Mesendoderm (in vitro differentiated cells): ENCODE measurements around the gene MYH10. TPM values are rescaled to one million over a fixed set of nuclear protein-coding genes. Genes with fewer than 3 reads are reported as not detected.
A peak's percentile ranks its signal among the peaks of the same experiment; 100 is the strongest.

Experiments used
- DNase-seq: peaks from one replicate; pipeline ENCODE4 v3.0.0; 2013
- H2AK5ac ChIP-seq: 2 replicates; pipeline ENCODE4 v1.6.1; 2013; ENCODE audit warnings: low read length, inconsistent platforms
- H2BK120ac ChIP-seq: 2 replicates; pipeline ENCODE4 v1.6.1; 2013; ENCODE audit warnings: low read depth, mild to moderate bottlenecking, low read length, moderate library complexity, mixed read lengths
- H2BK15ac ChIP-seq: replicated peaks from 2 replicates; pipeline ENCODE4 v1.6.1; 2013; ENCODE audit warnings: low read depth, mild to moderate bottlenecking, moderate library complexity
- H2BK5ac ChIP-seq: 2 replicates; pipeline ENCODE4 v1.6.1; 2013; ENCODE audit warnings: low read length, inconsistent platforms
- H3K18ac ChIP-seq: 2 replicates; pipeline ENCODE4 v1.6.1; 2013; ENCODE audit warnings: mild to moderate bottlenecking, low read length, mixed read lengths
- H3K23ac ChIP-seq: one replicate; pipeline ENCODE4 v1.6.1; 2013; ENCODE audit warnings: low read length
- H3K27ac ChIP-seq: 2 replicates; pipeline ENCODE4 v1.5.1; 2013; ENCODE audit warnings: low read depth, mild to moderate bottlenecking, inconsistent platforms, low read length, moderate library complexity
- H3K27me3 ChIP-seq: 2 replicates; pipeline ENCODE4 v1.6.1; 2013; ENCODE audit warnings: low read length, control low read depth, mild to moderate bottlenecking, inconsistent platforms; ENCODE audit not compliant: insufficient read depth, poor library complexity
- H3K36me3 ChIP-seq: 2 replicates; pipeline ENCODE4 v1.6.1; 2013; ENCODE audit warnings: low read length, inconsistent platforms; ENCODE audit not compliant: control insufficient read depth, insufficient read depth
- H3K4ac ChIP-seq: one replicate; pipeline ENCODE4 v1.6.1; 2013; ENCODE audit warnings: low read depth, mild to moderate bottlenecking, low read length, moderate library complexity
- H3K4me1 ChIP-seq: 2 replicates; pipeline ENCODE4 v1.6.1; 2013; ENCODE audit warnings: low read depth, low read length, inconsistent platforms; ENCODE audit not compliant: control insufficient read depth
- H3K4me2 ChIP-seq: 2 replicates; pipeline ENCODE4 v1.6.1; 2013; ENCODE audit warnings: low read length
- H3K4me3 ChIP-seq: 2 replicates; pipeline ENCODE4 v1.5.1; 2013; ENCODE audit warnings: mild to moderate bottlenecking, low read length
- H3K56ac ChIP-seq: one replicate; pipeline ENCODE4 v1.6.1; 2013; ENCODE audit warnings: low read length
- H3K79me1 ChIP-seq: 2 replicates; pipeline ENCODE4 v1.6.1; 2013; ENCODE audit warnings: low read length, inconsistent platforms
- H3K79me2 ChIP-seq: 2 replicates; pipeline ENCODE4 v1.6.1; 2013; ENCODE audit warnings: mild to moderate bottlenecking, low read length; ENCODE audit not compliant: control insufficient read depth, insufficient read depth
- H3K9ac ChIP-seq: 2 replicates; pipeline ENCODE4 v1.6.1; 2013; ENCODE audit warnings: low read length, inconsistent platforms
- H4K5ac ChIP-seq: one replicate; pipeline ENCODE4 v1.6.1; 2013; ENCODE audit warnings: low read length
- H4K8ac ChIP-seq: one replicate; pipeline ENCODE4 v1.6.1; 2013; ENCODE audit warnings: low read depth, mild to moderate bottlenecking, control low read depth, low read length, moderate library complexity
- WGBS: extraction: QIAGEN DNeasy Blood & Tissue Kit; methylation state at CpG from one replicate; pipeline ENCODE4 v1.1.7; 2013; ENCODE audit warnings: low lambda C conversion rate, missing lambda C conversion rate; ENCODE audit not compliant: insufficient coverage; ENCODE audit errors: extremely low coverage; 5-methylcytosine and 5-hydroxymethylcytosine counted together
- small RNA-seq: library from polyadenylated mRNA; stranded (forward); fragments of <200 nt; extraction: miRNeasy Mini kit (QIAGEN cat#:217004); gene quantifications from one replicate; pipeline ENCODE3, GENCODE V24; 2013; ENCODE audit not compliant: insufficient read depth

MYH10 gene

GRCh38 chr17:8435245-8436168, 195.0 kb downstream of the MYH10 start, which contains the start of gene NDEL1:
Gene NDEL1 (plus strand): TSS chr17:8435884. CDS start chr17:8444272, 8,388 bp downstream.
- Histone ChIP-seq H3K79me2 (peaks cover 22% of the 10 kb centered on the region), H3K79me1 (peaks cover 2% of the 10 kb centered on the region), H2AK5ac (no peak within 1 kb of the TSS), H3K4me2 (peak within 1 kb of the TSS; percentile 96), H3K27ac (peak within 1 kb of the TSS; percentile 96), H2BK5ac (no peak within 1 kb of the TSS), H3K4me1 (no peaks in the 10 kb centered on the region), H3K4me3 (peak within 1 kb of the TSS; percentile 83), H3K18ac (peak within 1 kb of the TSS; percentile 86), H3K9ac (peak within 1 kb of the TSS; percentile 92), H3K36me3 (no peaks in the 10 kb centered on the region), H2BK120ac (peak within 1 kb of the TSS; percentile 0), H3K4ac (peak within 1 kb of the TSS; percentile 76), H3K27me3 (no peaks in the 10 kb centered on the region), H2BK15ac (no peak within 1 kb of the TSS), H4K5ac (peak within 1 kb of the TSS; percentile 92), H4K8ac (peak within 1 kb of the TSS; percentile 3), H3K56ac (peak within 1 kb of the TSS; percentile 94), H3K23ac (peak within 1 kb of the TSS; percentile 74)
- DNase-seq, result peak; percentile 99
- no CpG with 5 or more reads among the region's 68 CpGs for WGBS

- Histone ChIP-seq H3K79me1 (no peaks in the 10 kb centered on the region), H3K23ac (no peak overlapping the region), H4K5ac (no peak overlapping the region), H3K79me2 (no peaks in the 10 kb centered on the region), H2AK5ac (no peak overlapping the region), H3K4ac (no peak overlapping the region), H2BK5ac (no peak overlapping the region), H3K56ac (no peak overlapping the region), H3K4me1 (no peaks in the 10 kb centered on the region), H3K27ac (no peak overlapping the region), H4K8ac (no peak overlapping the region), H3K18ac (no peak overlapping the region), H3K9ac (no peak overlapping the region), H2BK15ac (no peak overlapping the region), H2BK120ac (no peak overlapping the region), H3K36me3 (no peaks in the 10 kb centered on the region), H3K27me3 (no peaks in the 10 kb centered on the region), H3K4me3 (no peak overlapping the region), H3K4me2 (no peak overlapping the region)
- WGBS, result no CpG with 5 or more reads among the region's 7 CpGs
- no peak for DNase-seq
These were observed 199.6 kb downstream of the MYH10 start for GRCh38 chr17:8430966-8431365.

GRCh38 chr17:8426802-8427201, 203.7 kb downstream of the MYH10 start:
- Histone ChIP-seq H3K4me3 (no peak overlapping the region), H2BK15ac (no peak overlapping the region), H3K18ac (no peak overlapping the region), H3K36me3 (no peaks in the 10 kb centered on the region), H3K27me3 (no peaks in the 10 kb centered on the region), H4K5ac (no peak overlapping the region), H3K56ac (no peak overlapping the region), H3K79me1 (no peaks in the 10 kb centered on the region), H2BK5ac (no peak overlapping the region), H3K9ac (no peak overlapping the region), H4K8ac (no peak overlapping the region), H3K23ac (no peak overlapping the region), H2AK5ac (no peak overlapping the region), H3K79me2 (no peaks in the 10 kb centered on the region), H3K4me2 (no peak overlapping the region), H3K4me1 (no peaks in the 10 kb centered on the region), H2BK120ac (no peak overlapping the region), H3K27ac (no peak overlapping the region), H3K4ac (no peak overlapping the region)
- no peak for DNase-seq
- WGBS, result no CpG with 5 or more reads among the region's 3 CpGs

DNA sequence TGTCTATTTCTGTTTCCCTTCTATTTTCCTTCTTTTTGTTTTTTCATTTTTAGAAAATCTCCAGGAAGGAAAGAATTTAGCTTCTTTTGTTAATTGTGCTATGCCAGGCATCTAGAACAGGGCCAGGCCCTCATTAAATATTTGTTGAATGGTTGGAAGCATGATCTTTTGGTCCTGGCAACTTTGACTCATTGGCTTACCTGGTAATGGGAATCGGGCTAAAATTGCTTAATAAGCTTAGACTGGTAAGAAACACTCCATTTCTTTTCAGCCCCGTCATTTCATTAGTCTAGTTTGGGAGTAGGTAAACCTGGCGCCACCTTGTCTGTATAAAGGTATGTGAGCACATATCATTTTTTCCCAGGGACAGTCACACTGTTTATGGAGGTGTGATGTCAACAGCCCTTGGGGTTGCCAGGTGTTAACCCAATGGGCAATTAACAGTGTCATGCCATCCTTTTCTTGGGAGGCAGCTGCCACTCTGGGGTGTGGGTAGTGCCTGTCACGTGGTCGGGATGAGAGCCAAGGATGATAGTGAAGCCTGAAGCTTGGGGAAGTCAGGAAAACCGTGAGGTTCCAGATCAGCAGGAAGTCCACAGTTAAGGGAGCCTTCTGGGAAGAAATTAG, 204.3 kb downstream of the MYH10 start:
- WGBS, result no CpG with 5 or more reads among the region's 6 CpGs
- Histone ChIP-seq H2BK15ac (no peak overlapping the region), H3K23ac (no peak overlapping the region), H3K79me1 (no peaks in the 10 kb centered on the region), H3K27ac (no peak overlapping the region), H3K9ac (no peak overlapping the region), H4K5ac (no peak overlapping the region), H3K4me3 (no peak overlapping the region), H3K36me3 (no peaks in the 10 kb centered on the region), H2AK5ac (no peak overlapping the region), H2BK5ac (no peak overlapping the region), H3K18ac (no peak overlapping the region), H4K8ac (no peak overlapping the region), H3K4ac (no peak overlapping the region), H3K79me2 (no peaks in the 10 kb centered on the region), H2BK120ac (no peak overlapping the region), H3K56ac (no peak overlapping the region), H3K4me1 (no peaks in the 10 kb centered on the region), H3K4me2 (no peak overlapping the region), H3K27me3 (no peaks in the 10 kb centered on the region)
- DNase-seq, result no peak

Small RNA genes within 50 kb of the gene (small RNA-seq; reads per million reads assigned to genes)
- not detected for gene RNU7-43P
